CD14-positive monocyte (primary cell): ENCODE data around the gene SPTBN2. TPM values are rescaled to one million over a fixed set of nuclear protein-coding genes. Genes with fewer than 3 reads are reported as not detected.

Experiments used
- DNase-seq, 3 donors: peaks; one replicate each; pipeline ENCODE4 v3.0.0-alpha.2; 2011 to 2022
- H2AFZ ChIP-seq: 2 replicates; pipeline ENCODE4 v1.6.0; 2012; ENCODE audit warnings: mild to moderate bottlenecking, low read depth, low read length, inconsistent platforms; ENCODE audit not compliant: insufficient read depth, poor library complexity, severe bottlenecking
- H3K27ac ChIP-seq, 2 donors: 1 replicate in 1 of 2; 2 replicates in 1 of 2; pipeline ENCODE4 v1.5.1; 2012 to 2013; ENCODE audit warnings: low read length in 2 of 2, control low read depth in 1 of 2, inconsistent platforms in 1 of 2, low read depth in 1 of 2, mild to moderate bottlenecking in 1 of 2
- H3K27me3 ChIP-seq, 2 donors: one replicate each; pipeline versions ENCODE4 v1.6.0 to v1.6.1; 2011 to 2013; ENCODE audit warnings: low read length in 2 of 2; ENCODE audit not compliant: control insufficient read depth in 2 of 2, insufficient read depth in 2 of 2
- H3K36me3 ChIP-seq, 2 donors: replicated peaks in 1 of 2; 1 replicate in 1 of 2; 2 replicates in 1 of 2; pipeline versions ENCODE4 v1.5.1 to v1.6.1; 2012 to 2013; ENCODE audit warnings: low read length in 2 of 2, control low read depth in 1 of 2, inconsistent platforms in 1 of 2, mild to moderate bottlenecking in 1 of 2; ENCODE audit not compliant: insufficient read depth in 2 of 2, control insufficient read depth in 1 of 2
- H3K4me1 ChIP-seq, 2 donors: 1 replicate in 1 of 2; 2 replicates in 1 of 2; pipeline versions ENCODE4 v1.5.1 to v1.6.1; 2012 to 2013; ENCODE audit warnings: low read length in 2 of 2, control low read depth in 1 of 2, inconsistent platforms in 1 of 2, mild to moderate bottlenecking in 1 of 2, moderate library complexity in 1 of 2; ENCODE audit not compliant: insufficient read depth in 2 of 2, control insufficient read depth in 1 of 2
- H3K4me2 ChIP-seq: replicated peaks from 2 replicates; pipeline ENCODE3; 2012; ENCODE audit warnings: low read length, moderate library complexity, mild to moderate bottlenecking; ENCODE audit not compliant: poor library complexity, severe bottlenecking; ENCODE audit errors: extremely low read depth
- H3K4me3 ChIP-seq, 3 experiments: fragments of 200-600 bp in 1 of 3; sonication (generic) in 1 of 3; replicated peaks in 1 of 3; 1 replicate in 2 of 3; 2 replicates in 1 of 3; pipeline ENCODE4 v1.5.1; 2011 to 2013; ENCODE audit warnings: low read length in 3 of 3, mild to moderate bottlenecking in 3 of 3, control low read depth in 2 of 3, low read depth in 2 of 3, inconsistent platforms in 1 of 3, moderate library complexity in 1 of 3
- H3K79me2 ChIP-seq: 2 replicates; pipeline ENCODE4 v1.6.0; 2012; ENCODE audit warnings: mild to moderate bottlenecking, control low read depth, inconsistent platforms, low read length, moderate library complexity; ENCODE audit not compliant: insufficient read depth
- H3K9ac ChIP-seq: 2 replicates; pipeline ENCODE4 v1.6.0; 2017; ENCODE audit warnings: low read length, mild to moderate bottlenecking; ENCODE audit not compliant: insufficient read depth, poor library complexity, severe bottlenecking
- H3K9me3 ChIP-seq, 2 donors: replicated peaks in 1 of 2; 1 replicate in 1 of 2; 2 replicates in 1 of 2; pipeline versions ENCODE4 v1.5.1 to v1.6.1; 2012 to 2013; ENCODE audit warnings: low read length in 2 of 2, control low read depth in 1 of 2; ENCODE audit not compliant: control insufficient read depth in 1 of 2, insufficient read depth in 1 of 2
- H4K20me1 ChIP-seq: 2 replicates; pipeline ENCODE4 v1.6.0; 2012; ENCODE audit warnings: mild to moderate bottlenecking, low read length, control low read depth, moderate library complexity; ENCODE audit not compliant: insufficient read depth
- H3K27ac Mint-ChIP-seq, 7 donors: one replicate each; pipeline ENCODE4 v1.8.0; 2020; ENCODE audit warnings: mild to moderate bottlenecking in 7 of 7, mixed read lengths in 7 of 7, moderate library complexity in 6 of 7, inconsistent platforms in 2 of 7
- H3K27me3 Mint-ChIP-seq, 3 donors: one replicate each; pipeline ENCODE4 v1.8.0; 2021 to 2022; ENCODE audit warnings: low read depth in 3 of 3, mild to moderate bottlenecking in 3 of 3, mixed read lengths in 3 of 3, moderate library complexity in 3 of 3, inconsistent platforms in 1 of 3
- H3K36me3 Mint-ChIP-seq, 2 donors: one replicate each; pipeline ENCODE4 v1.8.0; 2020; ENCODE audit warnings: mixed read lengths in 2 of 2, inconsistent platforms in 1 of 2, mild to moderate bottlenecking in 1 of 2
- H3K4me1 Mint-ChIP-seq: one replicate; pipeline ENCODE4 v1.8.0; 2020; ENCODE audit warnings: mild to moderate bottlenecking, mixed read lengths
- H3K4me3 Mint-ChIP-seq, 2 donors: one replicate each; pipeline ENCODE4 v1.8.0; 2020; ENCODE audit warnings: mild to moderate bottlenecking in 2 of 2, mixed read lengths in 2 of 2, moderate library complexity in 1 of 2
- H3K9me3 Mint-ChIP-seq, 7 donors: one replicate each; pipeline ENCODE4 v1.8.0; 2020 to 2022; ENCODE audit warnings: mixed read lengths in 7 of 7, mild to moderate bottlenecking in 6 of 7, moderate library complexity in 6 of 7, inconsistent platforms in 2 of 7
- CTCF ChIP-seq: fragments of 200-600 bp; IDR thresholded peaks from one replicate; pipeline ENCODE4 v1.8.0; 2022; ENCODE audit warnings: antibody characterized with exemption, mild to moderate bottlenecking
- WGBS: methylation state at CpG from one replicate; pipeline ENCODE4 v1.1.5; 2013; ENCODE audit warnings: missing lambda C conversion rate; ENCODE audit not compliant: insufficient coverage; 5-methylcytosine and 5-hydroxymethylcytosine counted together
- intact Hi-C, 2 donors: fragments of 100-400 bp; cut with micrococcal nuclease; formaldehyde crosslinking; loops; one replicate each; pipeline versions ENCODE4 v1.15.0 to v1.15.1; 2023
- polyA plus RNA-seq, 3 donors: library from polyadenylated mRNA; depleted of rRNA in 1 of 3; unstranded in 2 of 3; stranded (reverse) in 1 of 3; fragments of 300-500 nt in 2 of 3; fragments of >200 nt in 1 of 3; fragmentation: Illumina TruSeq in 2 of 3; gene quantifications; 1 replicate in 2 of 3; 2 replicates in 1 of 3; pipeline ENCODE4 v1.2.3, GENCODE V29; 2012 to 2021

Gene SPTBN2
- polyA plus RNA-seq, 3 donors: not detected

GRCh38 chr11:66697988-66698387, 31.0 kb downstream of the SPTBN2 start:
- Histone ChIP-seq H3K27ac (no peak overlapping the region), H4K20me1 (no peaks in the 10 kb centered on the region), H3K27me3 (no peaks in the 10 kb centered on the region), H3K79me2 (no peaks in the 10 kb centered on the region), H2AFZ (no peak overlapping the region), H3K4me3 (no peak overlapping the region), H3K36me3 (no peaks in the 10 kb centered on the region), H3K4me1 (no peaks in the 10 kb centered on the region), H3K4me2 (no peak overlapping the region), H3K9me3 (no peaks in the 10 kb centered on the region), H3K9ac (no peak overlapping the region)
- no peak for DNase-seq
- Mint-ChIP-seq H3K27me3 (peaks cover 0 to 7% (median 6%) of the 10 kb centered on the region in 3 donors), H3K9me3 (peaks cover 0 to 4% (median 0%) of the 10 kb centered on the region in 7 donors), H3K4me3 (no peak overlapping the region), H3K36me3 (no peaks in the 10 kb centered on the region), H3K4me1 (peaks cover 2% of the 10 kb centered on the region), H3K27ac (no peak overlapping the region)
- TF ChIP-seq CTCF: no peak
- WGBS: 96% methylated on average over 4 of the region's 6 CpGs
- intact Hi-C loops: loop anchor here (5.0 to 10.0 kb wide), 2 partner anchors 184 to 277 kb away; partner anchors contain the start of gene C11orf86 (in 1 of the 2)

GRCh38 chr11:66696146-66696545, 32.9 kb downstream of the SPTBN2 start:
- no peaks in the 10 kb centered on the region for H3K36me3 ChIP-seq
- no peak overlapping the region for H3K27ac Mint-ChIP-seq
- intact Hi-C loops: loop anchor here (5.0 to 10.0 kb wide), 2 partner anchors 186 to 279 kb away; partner anchors contain the start of gene C11orf86 (in 1 of the 2)
- peaks cover 0 to 4% (median 0%) of the 10 kb centered on the region in 7 donors for H3K9me3 Mint-ChIP-seq
- H3K4me1 Mint-ChIP-seq: peaks cover 2% of the 10 kb centered on the region
- H3K27me3 Mint-ChIP-seq: peaks cover 0 to 8% (median 7%) of the 10 kb centered on the region in 3 donors
- WGBS: 99% methylated on average over 9 of the region's 9 CpGs
- no peak overlapping the region for H3K9ac ChIP-seq
- no peaks in the 10 kb centered on the region for H3K9me3 ChIP-seq
- no peak overlapping the region for H3K27ac ChIP-seq
- TF ChIP-seq CTCF: no peak
- no peak for DNase-seq
- H3K79me2 ChIP-seq: no peaks in the 10 kb centered on the region
- no peak overlapping the region for H2AFZ ChIP-seq
- H3K4me3 Mint-ChIP-seq: no peak overlapping the region
- H3K4me3 ChIP-seq: no peak overlapping the region
- H3K36me3 Mint-ChIP-seq: no peaks in the 10 kb centered on the region
- H3K4me2 ChIP-seq: no peak overlapping the region
- no peaks in the 10 kb centered on the region for H3K4me1 ChIP-seq
- no peaks in the 10 kb centered on the region for H3K27me3 ChIP-seq
- no peaks in the 10 kb centered on the region for H4K20me1 ChIP-seq
